Upper lobe of right lung (tissue), 1 donor: ENCODE results near the gene UBD. TPM values are rescaled to one million over a fixed set of nuclear protein-coding genes. Genes with fewer than 3 reads are reported as not detected.

Experiments used
- ATAC-seq: fragments of 200-7000 bp; cut with Tn5 transposase; one replicate; pipeline ENCODE4 v1.9.1; 2020; ENCODE audit warnings: mild to moderate bottlenecking, moderate library complexity
- DNase-seq: peaks from one replicate; pipeline ENCODE4 v3.0.0-alpha.2; 2020
- H3K27ac ChIP-seq: fragments of 200-600 bp; one replicate; pipeline ENCODE4 v1.8.0; 2022
- H3K27me3 ChIP-seq: fragments of 200-600 bp; one replicate; pipeline ENCODE4 v1.8.0; 2022; ENCODE audit warnings: mild to moderate bottlenecking
- H3K36me3 ChIP-seq: fragments of 200-600 bp; one replicate; pipeline ENCODE4 v1.8.0; 2022
- H3K4me1 ChIP-seq: fragments of 200-600 bp; one replicate; pipeline ENCODE4 v1.8.0; 2022
- H3K4me3 ChIP-seq: fragments of 200-600 bp; one replicate; pipeline ENCODE4 v1.8.0; 2022; ENCODE audit warnings: mild to moderate bottlenecking
- H3K9me3 ChIP-seq: fragments of 200-600 bp; one replicate; pipeline ENCODE4 v1.8.0; 2022
- intact Hi-C: fragments of 100-400 bp; cut with DNase I; formaldehyde crosslinking; loops from one replicate; pipeline ENCODE4 v1.11.0; 2022
- total RNA-seq: library from RNA; stranded (reverse); fragmentation: NEBNext Ultra II Directional; extraction: Animal tissue kit (Norgen Biotek cat#: 25700); gene quantifications from one replicate; pipeline ENCODE4 v1.2.1, GENCODE V29; 2021
- TF ChIP-seq, protein P1 (sequence below): fragments of 200-600 bp; IDR thresholded peaks from one replicate; pipeline ENCODE4 v1.8.0; 2022; ENCODE audit warnings: antibody characterized with exemption
- donor health status: DM: no; HTN: yes; CAD: no; lungs with severe emphysema.

Gene UBD
- total RNA-seq, 1 donor from 2014 or later = 1.1 TPM

DNA sequence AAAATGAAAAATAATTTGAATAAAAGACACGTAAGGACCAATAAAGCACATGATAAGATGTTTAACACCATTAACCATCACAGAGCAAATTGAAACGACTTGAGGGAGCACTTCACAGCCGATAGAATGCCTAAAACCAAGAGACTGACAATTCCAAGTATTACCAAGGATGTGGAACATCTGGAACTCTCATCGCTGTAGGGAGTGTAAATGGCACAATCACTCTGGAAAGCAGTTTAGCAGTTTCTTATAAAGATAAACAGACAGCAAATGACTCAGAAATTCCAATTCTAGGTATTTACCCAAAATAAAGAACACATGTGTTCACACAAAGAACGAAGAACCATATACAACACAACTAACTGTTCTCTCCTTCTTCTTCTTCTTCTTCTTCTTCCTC is 8.5 kb upstream of the UBD start:
- Histone ChIP-seq H3K4me1 (no peaks in the 10 kb centered on the region), H3K27me3 (peaks cover 25% of the 10 kb centered on the region), H3K9me3 (no peaks in the 10 kb centered on the region), H3K4me3 (no peak overlapping the region), H3K27ac (no peak overlapping the region), H3K36me3 (no peaks in the 10 kb centered on the region)
- DNase-seq (no peak), ATAC-seq (no peak)
- TF ChIP-seq, protein P1, sequence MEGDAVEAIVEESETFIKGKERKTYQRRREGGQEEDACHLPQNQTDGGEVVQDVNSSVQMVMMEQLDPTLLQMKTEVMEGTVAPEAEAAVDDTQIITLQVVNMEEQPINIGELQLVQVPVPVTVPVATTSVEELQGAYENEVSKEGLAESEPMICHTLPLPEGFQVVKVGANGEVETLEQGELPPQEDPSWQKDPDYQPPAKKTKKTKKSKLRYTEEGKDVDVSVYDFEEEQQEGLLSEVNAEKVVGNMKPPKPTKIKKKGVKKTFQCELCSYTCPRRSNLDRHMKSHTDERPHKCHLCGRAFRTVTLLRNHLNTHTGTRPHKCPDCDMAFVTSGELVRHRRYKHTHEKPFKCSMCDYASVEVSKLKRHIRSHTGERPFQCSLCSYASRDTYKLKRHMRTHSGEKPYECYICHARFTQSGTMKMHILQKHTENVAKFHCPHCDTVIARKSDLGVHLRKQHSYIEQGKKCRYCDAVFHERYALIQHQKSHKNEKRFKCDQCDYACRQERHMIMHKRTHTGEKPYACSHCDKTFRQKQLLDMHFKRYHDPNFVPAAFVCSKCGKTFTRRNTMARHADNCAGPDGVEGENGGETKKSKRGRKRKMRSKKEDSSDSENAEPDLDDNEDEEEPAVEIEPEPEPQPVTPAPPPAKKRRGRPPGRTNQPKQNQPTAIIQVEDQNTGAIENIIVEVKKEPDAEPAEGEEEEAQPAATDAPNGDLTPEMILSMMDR = no peak
- intact Hi-C loops = no loop called here

DNA sequence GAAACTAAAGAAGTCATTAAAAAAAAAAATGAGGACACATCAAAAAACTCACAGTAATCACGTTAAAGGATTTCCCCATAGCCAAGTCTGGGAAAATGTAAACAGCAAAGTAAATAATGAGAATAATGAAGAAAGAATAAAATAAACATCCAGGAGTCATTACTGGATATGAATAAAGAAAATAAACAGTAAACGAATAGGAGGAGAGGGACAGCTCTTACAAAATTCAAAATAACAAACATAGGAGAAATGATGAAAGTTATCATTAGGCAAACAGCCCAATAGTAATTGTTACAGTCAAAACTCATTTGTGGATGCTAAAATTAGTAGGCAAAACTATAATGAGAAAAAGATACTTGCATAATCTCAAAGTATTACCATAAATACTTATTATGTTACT is 8.0 kb upstream of the UBD start:
- H3K36me3 ChIP-seq = no peaks in the 10 kb centered on the region
- no peak overlapping the region for H3K27ac ChIP-seq
- TF ChIP-seq, protein P1 = no peak
- peaks cover 22% of the 10 kb centered on the region for H3K27me3 ChIP-seq
- intact Hi-C loops = no loop called here
- no peaks in the 10 kb centered on the region for H3K4me1 ChIP-seq
- no peaks in the 10 kb centered on the region for H3K9me3 ChIP-seq
- no peak for DNase-seq
- no peak overlapping the region for H3K4me3 ChIP-seq
- no peak for ATAC-seq

DNA sequence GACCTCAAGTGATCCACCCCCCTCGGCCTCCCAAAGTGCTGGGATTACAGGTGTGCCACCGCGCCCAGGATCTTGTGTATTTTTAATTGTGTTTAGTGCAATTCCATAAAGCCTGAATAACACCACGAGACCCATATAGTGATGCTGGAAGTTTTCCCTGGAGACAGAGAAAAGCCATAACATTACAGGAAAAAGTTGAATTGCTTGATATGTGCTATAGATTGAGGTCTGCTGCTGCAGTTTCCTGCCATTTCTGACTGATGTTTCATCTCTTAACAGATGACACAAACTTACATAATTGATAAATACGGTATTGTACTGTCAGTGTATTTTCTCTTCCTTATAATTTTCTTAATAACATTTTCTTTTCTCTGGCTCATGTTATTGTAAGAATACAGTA is 7.3 kb upstream of the UBD start:
- H3K36me3 ChIP-seq = no peaks in the 10 kb centered on the region

DNA sequence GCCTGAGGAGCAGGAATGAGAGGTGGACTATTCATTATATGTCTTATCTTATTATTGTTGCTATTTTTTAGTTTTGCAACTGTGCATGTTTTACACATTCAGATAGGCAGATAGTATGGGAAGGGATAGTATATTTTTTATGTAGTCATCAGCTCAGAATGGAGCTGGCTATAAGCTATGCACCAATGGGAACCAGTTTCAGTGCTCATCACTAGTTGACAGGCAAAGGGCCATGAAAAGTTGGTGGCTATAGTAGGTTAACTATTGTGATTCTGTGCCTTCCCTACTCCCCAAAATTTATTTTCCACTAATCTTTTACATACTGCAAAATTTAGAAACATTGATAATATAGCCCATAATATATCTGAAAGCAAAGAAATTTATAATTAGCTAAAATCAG is 5.3 kb upstream of the UBD start:
- Histone ChIP-seq H3K4me1 (no peaks in the 10 kb centered on the region), H3K27me3 (peaks cover 10% of the 10 kb centered on the region), H3K36me3 (no peaks in the 10 kb centered on the region), H3K4me3 (no peak overlapping the region), H3K27ac (no peak overlapping the region), H3K9me3 (no peaks in the 10 kb centered on the region)
- DNase-seq = no peak
- no peak for ATAC-seq
- intact Hi-C loops = no loop called here
- TF ChIP-seq, protein P1 = no peak

More for the DNA sequence above, 7.3 kb upstream of the UBD start:
- H3K4me3 ChIP-seq = no peak overlapping the region
- TF ChIP-seq, protein P1 = no peak
- H3K4me1 ChIP-seq = no peaks in the 10 kb centered on the region
- no peaks in the 10 kb centered on the region for H3K9me3 ChIP-seq
- ATAC-seq (no peak), DNase-seq (no peak)
- H3K27me3 ChIP-seq = peaks cover 15% of the 10 kb centered on the region
- intact Hi-C loops = no loop called here
- H3K27ac ChIP-seq = no peak overlapping the region

DNA sequence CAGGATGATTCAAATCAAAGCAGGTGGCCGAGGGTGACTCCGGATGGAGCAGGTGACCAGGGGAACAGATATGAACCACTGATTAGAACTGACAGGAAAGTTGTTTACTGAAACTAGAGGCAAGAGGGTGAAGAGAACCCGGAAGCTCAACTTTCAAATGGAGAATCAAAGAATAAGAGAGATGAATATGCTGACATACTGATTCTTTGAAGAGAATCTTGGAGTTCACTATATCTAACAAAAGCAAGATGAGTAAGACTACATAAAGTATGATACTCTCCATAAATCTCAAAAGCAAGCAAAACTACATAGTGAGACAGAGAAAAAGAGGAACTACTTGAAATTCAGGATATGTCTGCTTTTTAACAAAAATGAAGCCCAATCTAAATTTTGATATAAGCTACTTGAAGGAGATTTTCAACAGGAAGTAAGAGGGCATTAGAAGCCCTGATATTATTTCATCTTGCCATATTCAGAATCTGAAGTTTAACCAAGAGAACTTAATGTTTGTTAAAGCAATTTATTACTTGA is 4.0 kb upstream of the UBD start:
- Histone ChIP-seq H3K4me1 (no peaks in the 10 kb centered on the region), H3K27ac (no peak overlapping the region), H3K27me3 (peaks cover 14% of the 10 kb centered on the region), H3K36me3 (no peaks in the 10 kb centered on the region), H3K4me3 (no peak overlapping the region), H3K9me3 (no peaks in the 10 kb centered on the region)
- intact Hi-C loops = no loop called here
- TF ChIP-seq, protein P1 = no peak
- no peak for DNase-seq
- ATAC-seq = no peak

DNA sequence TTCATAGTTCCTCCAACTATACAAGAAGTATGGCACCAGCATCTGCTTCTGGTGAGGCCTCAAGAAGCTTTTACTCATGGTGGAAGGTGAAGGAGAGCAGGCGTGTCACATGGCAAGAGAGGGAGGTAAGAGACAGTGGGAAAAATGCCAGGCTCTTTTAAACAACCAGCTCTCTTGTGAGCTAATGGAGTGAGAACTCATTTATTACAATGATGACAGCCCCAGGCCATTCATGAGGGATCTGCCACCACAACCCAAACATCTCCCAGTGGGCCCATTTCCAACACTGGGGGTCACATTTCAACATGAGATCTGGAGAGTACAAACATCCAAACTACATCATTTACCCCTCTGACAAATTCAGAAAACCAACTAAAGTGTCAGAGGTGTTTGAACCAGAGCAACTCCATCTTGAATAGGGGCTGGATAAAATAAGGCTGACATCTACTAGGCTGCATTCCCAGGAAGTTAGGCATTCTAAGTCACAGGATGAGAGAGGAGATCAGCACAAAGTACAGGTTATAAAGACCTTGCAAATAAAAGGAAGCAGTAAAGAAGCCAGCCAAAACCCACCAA is 2.2 kb upstream of the UBD start:
- intact Hi-C loops = no loop called here
- no peak for DNase-seq
- ATAC-seq = no peak
- Histone ChIP-seq H3K9me3 (no peaks in the 10 kb centered on the region), H3K36me3 (no peaks in the 10 kb centered on the region), H3K4me3 (no peak overlapping the region), H3K27ac (no peak overlapping the region), H3K4me1 (no peaks in the 10 kb centered on the region), H3K27me3 (peaks cover 14% of the 10 kb centered on the region)
- TF ChIP-seq, protein P1 = no peak
